GM18907 (cell line): ENCODE results near the gene STXBP5L.
"Not testable (repeated sequence)": the region's sequence is repeated elsewhere in the genome, so short reads cannot be mapped to it uniquely, and the experiment has no call there.

Experiments used
- ATAC-seq: cut with Tn5 transposase; IDR thresholded peaks from one replicate; pipeline ENCODE4 v1.9.1; 2021; ENCODE audit warnings: mild to moderate bottlenecking, moderate library complexity; ENCODE audit not compliant: unreplicated experiment

STXBP5L gene

GRCh38 chr3:121223116-121223515 is 315.1 kb downstream of the STXBP5L start:
- no peak for ATAC-seq

- no peak for ATAC-seq
Observed at GRCh38 chr3:121228971-121229370, 321.0 kb downstream of the STXBP5L start.

- ATAC-seq = not testable (repeated sequence)
Observed at GRCh38 chr3:121230194-121230593, 322.2 kb downstream of the STXBP5L start.

GRCh38 chr3:121231872-121232271 is 323.9 kb downstream of the STXBP5L start:
- ATAC-seq = no peak

- ATAC-seq = no peak
Observed at GRCh38 chr3:121232309-121233225, 324.6 kb downstream of the STXBP5L start.

GRCh38 chr3:121243208-121243607 is 335.2 kb downstream of the STXBP5L start:
- no peak for ATAC-seq

- no peak for ATAC-seq
Observed at GRCh38 chr3:121252676-121253075, 344.7 kb downstream of the STXBP5L start.

GRCh38 chr3:121269389-121269788 is 361.4 kb downstream of the STXBP5L start:
- no peak for ATAC-seq

GRCh38 chr3:121274411-121274810 is 366.4 kb downstream of the STXBP5L start:
- ATAC-seq = no peak

- no peak for ATAC-seq
Observed at GRCh38 chr3:121295452-121295851, 387.4 kb downstream of the STXBP5L start.

- no peak for ATAC-seq
Observed at GRCh38 chr3:121295979-121296378, 388.0 kb downstream of the STXBP5L start.

GRCh38 chr3:121324320-121324719 is 416.3 kb downstream of the STXBP5L start:
- ATAC-seq = no peak

- no peak for ATAC-seq
Observed at GRCh38 chr3:121330118-121330517, 422.1 kb downstream of the STXBP5L start.

GRCh38 chr3:121330634-121331033 is 422.6 kb downstream of the STXBP5L start:
- ATAC-seq = no peak

GRCh38 chr3:121355960-121356359 is 448.0 kb downstream of the STXBP5L start:
- ATAC-seq = not testable (repeated sequence)

GRCh38 chr3:121362035-121362734 is 454.2 kb downstream of the STXBP5L start:
- no peak for ATAC-seq

GRCh38 chr3:121388308-121388707 is 480.3 kb downstream of the STXBP5L start:
- not testable (repeated sequence) for ATAC-seq

- ATAC-seq = not testable (repeated sequence)
Observed at GRCh38 chr3:121395967-121396366, 488.0 kb downstream of the STXBP5L start.

GRCh38 chr3:121398051-121398450 is 490.0 kb downstream of the STXBP5L start:
- ATAC-seq = not testable (repeated sequence)

- no peak for ATAC-seq
Observed at GRCh38 chr3:121399820-121400219, 491.8 kb downstream of the STXBP5L start.

GRCh38 chr3:121405631-121406030 is 497.6 kb downstream of the STXBP5L start:
- no peak for ATAC-seq

- no peak for ATAC-seq
Observed at GRCh38 chr3:121411523-121411922, 503.5 kb downstream of the STXBP5L start.
